Endothelial cell of coronary artery (primary cell): ENCODE results near the gene MOB1B. TPM values are rescaled to one million over a fixed set of nuclear protein-coding genes. Genes with fewer than 3 reads are reported as not detected.

Experiments used
- total RNA-seq: library from RNA; depleted of rRNA; stranded (reverse); fragments of >200 nt; gene quantifications from 2 replicates; pipeline ENCODE4 v1.2.3, GENCODE V29; 2014

Gene MOB1B
- 8.8 and 13.5 TPM in 2 replicates for total RNA-seq

DNA sequence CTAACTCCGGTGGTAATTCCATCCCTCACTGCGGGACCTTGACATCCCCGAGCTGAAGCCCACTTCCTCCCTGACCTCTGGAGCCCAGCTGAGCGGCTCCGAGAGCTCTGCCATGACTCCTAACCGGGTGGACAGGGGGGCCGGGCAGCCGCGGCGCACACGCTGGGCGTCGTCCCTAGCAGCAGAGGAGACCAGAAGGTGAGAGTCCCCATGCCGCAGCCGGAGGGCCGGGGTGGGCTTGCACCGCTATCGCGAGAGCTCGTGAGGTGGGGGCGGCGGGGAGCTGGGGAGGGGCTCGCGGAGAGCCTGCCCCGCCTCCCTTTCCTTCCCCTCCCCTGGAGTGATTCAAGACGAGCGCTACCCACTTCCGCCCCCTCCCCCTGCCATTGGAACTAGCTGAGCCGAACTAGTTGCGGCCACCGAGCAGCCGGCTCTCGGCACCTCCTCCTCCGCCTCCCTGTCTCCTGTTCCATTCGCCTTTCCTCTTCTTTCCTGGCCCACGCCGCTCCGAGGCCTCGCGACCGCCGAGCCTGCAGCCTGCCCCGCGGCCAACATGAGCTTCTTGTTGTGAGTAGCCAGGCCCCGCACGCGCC lies at the start of gene MOB1B:
Gene MOB1B (plus strand): TSS at position 386 of the 593 bp plus-strand sequence. CDS start 168 bp downstream, at position 554.

DNA sequence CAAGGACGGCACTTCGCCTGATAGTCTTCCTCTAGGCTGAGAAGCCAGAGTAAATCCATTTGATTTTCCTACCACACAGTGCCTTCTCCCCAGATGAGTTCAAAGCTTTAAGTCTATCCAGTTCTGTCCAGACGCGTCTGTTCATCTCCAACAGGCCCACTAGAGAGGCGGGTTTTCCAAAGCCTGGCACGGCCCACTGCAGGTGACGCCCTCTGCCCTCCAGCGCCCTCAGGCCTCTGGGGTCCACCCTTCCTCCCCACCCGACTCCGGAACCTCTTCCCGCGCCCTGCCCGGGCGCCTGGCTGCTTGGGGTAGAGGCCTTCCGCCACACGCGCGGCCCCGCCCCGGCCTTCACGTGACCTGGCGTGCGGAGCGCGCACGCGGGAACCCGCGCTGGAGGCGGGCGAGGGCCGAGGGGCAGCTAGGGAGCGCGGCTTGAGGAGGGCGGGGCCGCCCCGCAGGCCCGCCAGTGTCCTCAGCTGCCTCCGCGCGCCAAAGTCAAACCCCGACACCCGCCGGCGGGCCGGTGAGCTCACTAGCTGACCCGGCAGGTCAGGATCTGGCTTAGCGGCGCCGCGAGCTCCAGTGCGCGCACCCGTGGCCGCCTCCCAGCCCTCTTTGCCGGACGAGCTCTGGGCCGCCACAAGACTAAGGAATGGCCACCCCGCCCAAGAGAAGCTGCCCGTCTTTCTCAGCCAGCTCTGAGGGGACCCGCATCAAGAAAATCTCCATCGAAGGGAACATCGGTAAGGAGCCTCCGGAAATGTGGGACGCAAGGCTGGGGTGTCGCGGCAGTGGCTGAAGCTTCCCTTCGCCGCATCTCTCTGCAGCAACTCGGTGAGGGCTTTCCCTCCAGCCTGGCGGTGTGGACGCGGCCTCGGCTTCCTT lies 91.3 kb downstream of the MOB1B start, which contains the start of gene DCK:
Gene DCK (plus strand): TSS at position 469 of the 888 bp plus-strand sequence. CDS start 187 bp downstream, at position 656.

Other genes starting within 250 kb of the MOB1B start
- gene JCHAIN, start 235.9 kb upstream of the MOB1B start, total RNA-seq: not detected in 2 replicates
- 24.1 and 28.5 TPM in 2 replicates for gene UTP3, start 213.8 kb upstream of the MOB1B start, total RNA-seq
- gene RUFY3, start 180.4 kb upstream of the MOB1B start, total RNA-seq: 25.5 and 39.4 TPM in 2 replicates
- 89.1 and 93.0 TPM in 2 replicates for gene GRSF1, start 62.5 kb upstream of the MOB1B start, total RNA-seq
- gene DCK, start 91.3 kb downstream of the MOB1B start, total RNA-seq: 10.8 and 11.6 TPM in 2 replicates